Common myeloid progenitor, CD34-positive (primary cell): ENCODE data around the gene KLRC4.
A peak's percentile ranks its signal among the peaks of the same experiment; 100 is the strongest.
"Not testable (repeated sequence)": the region's sequence is repeated elsewhere in the genome, so short reads cannot be mapped to it uniquely, and the experiment has no call there.

Experiments
- CTCF ChIA-PET: fragments of 350-600 bp; sonication (Branson Sonifier 250); formaldehyde crosslinking; loops from one replicate; lab custom pipeline; 2021; ENCODE audit warnings: antibody characterized with exemption; lab: Charles Lee
- POLR2A ChIA-PET: fragments of 350-600 bp; sonication (Branson Sonifier 250); formaldehyde crosslinking; loops from one replicate; lab custom pipeline; 2021; ENCODE audit warnings: antibody characterized with exemption; lab: Charles Lee
- DNase-seq, 3 donors: peaks; one replicate each; pipeline versions ENCODE4 v3.0.0 to v3.0.0-alpha.2; 2013
- H3K27ac ChIP-seq, 2 experiments: 1 replicate in 1 of 2; 2 replicates in 1 of 2; pipeline ENCODE4 v1.7.0; 2013; ENCODE audit warnings: inconsistent platforms in 2 of 2, low read length in 2 of 2, mild to moderate bottlenecking in 2 of 2, low read depth in 1 of 2, moderate library complexity in 1 of 2; ENCODE audit not compliant: severe bottlenecking in 2 of 2, insufficient read depth in 1 of 2, poor library complexity in 1 of 2
- H3K27me3 ChIP-seq, 5 experiments: replicated peaks in 2 of 5; 1 replicate in 3 of 5; 2 replicates in 2 of 5; pipeline versions ENCODE4 v1.6.1 to v1.7.0; 2013; ENCODE audit warnings: low read length in 4 of 5, mild to moderate bottlenecking in 2 of 5, moderate library complexity in 2 of 5, inconsistent platforms in 1 of 5; ENCODE audit not compliant: insufficient read depth in 5 of 5, control insufficient read depth in 4 of 5
- H3K36me3 ChIP-seq, 4 experiments: 1 replicate in 2 of 4; 2 replicates in 2 of 4; pipeline versions ENCODE4 v1.6.1 to v1.7.0; 2013; ENCODE audit warnings: low read length in 3 of 4, control low read depth in 1 of 4, mild to moderate bottlenecking in 1 of 4; ENCODE audit not compliant: control insufficient read depth in 4 of 4, insufficient read depth in 4 of 4
- H3K4me1 ChIP-seq, 4 experiments: 1 replicate in 3 of 4; 2 replicates in 1 of 4; pipeline versions ENCODE4 v1.6.1 to v1.7.1; 2013; ENCODE audit warnings: low read length in 3 of 4, mild to moderate bottlenecking in 3 of 4, control low read depth in 1 of 4, inconsistent platforms in 1 of 4, moderate library complexity in 1 of 4; ENCODE audit not compliant: control insufficient read depth in 4 of 4, insufficient read depth in 4 of 4; ENCODE audit errors: control extremely low read depth in 1 of 4
- H3K4me3 ChIP-seq, 7 experiments: 1 replicate in 4 of 7; 2 replicates in 3 of 7; pipeline versions ENCODE4 v1.5.1 to v1.7.0; 2013; ENCODE audit warnings: mild to moderate bottlenecking in 7 of 7, low read length in 6 of 7, moderate library complexity in 6 of 7, inconsistent platforms in 2 of 7, low read depth in 2 of 7, control low read depth in 1 of 7; ENCODE audit not compliant: insufficient read depth in 4 of 7, control insufficient read depth in 1 of 7; ENCODE audit errors: extremely low read depth in 1 of 7
- H3K9me3 ChIP-seq, 5 experiments: 1 replicate in 4 of 5; 2 replicates in 1 of 5; pipeline versions ENCODE4 v1.6.1 to v1.7.1; 2013; ENCODE audit warnings: low read length in 4 of 5, mild to moderate bottlenecking in 2 of 5, inconsistent platforms in 1 of 5, low read depth in 1 of 5, moderate library complexity in 1 of 5; ENCODE audit not compliant: control insufficient read depth in 4 of 5, insufficient read depth in 2 of 5; ENCODE audit errors: control extremely low read depth in 1 of 5
- whole genome bisulfite sequencing: methylation state at CpG from one replicate; pipeline ENCODE4 v1.1.5; 2013; ENCODE audit not compliant: insufficient coverage; 5-methylcytosine and 5-hydroxymethylcytosine counted together

KLRC4 gene

GRCh38 chr12:10371893-10372535 lies 37.5 kb downstream of the KLRC4 start:
- H3K9me3 ChIP-seq: peaks cover 0 to 16% (median 0%) of the 10 kb centered on the region in 5 experiments
- H3K36me3 ChIP-seq, POLR2A ChIA-PET, CTCF ChIA-PET, H3K4me1 ChIP-seq, H3K27me3 ChIP-seq, H3K27ac ChIP-seq, H3K4me3 ChIP-seq, DNase-seq: not testable (repeated sequence)
- WGBS: 57% methylated on average over 1 of the region's 6 CpGs

- Histone ChIP-seq H3K4me1 (peaks cover 20 to 24% (median 22%) of the 10 kb centered on the region in 4 experiments), H3K27ac (no peak overlapping the region), H3K9me3 (peaks cover 0 to 14% (median 0%) of the 10 kb centered on the region in 5 experiments), H3K4me3 (no peak overlapping the region), H3K36me3 (no peaks in the 10 kb centered on the region), H3K27me3 (peaks cover 0 to 2% (median 0%) of the 10 kb centered on the region in 5 experiments)
- ChIA-PET POLR2A (interaction anchor here (0.6 kb wide), 1 partner anchor 258 kb away, joined by 3 read pairs; no protein-coding TSS in a partner anchor), CTCF (interaction anchor here (1.8 kb wide), 1 partner anchor 27 kb away, joined by 3 read pairs; no protein-coding TSS in a partner anchor)
- no peak for DNase-seq
- 97% methylated on average over 7 of the region's 8 CpGs for WGBS
Observed at GRCh38 chr12:10369557-10370415, 39.8 kb downstream of the KLRC4 start.

GRCh38 chr12:10368206-10369171 lies 41.1 kb downstream of the KLRC4 start:
- ChIA-PET POLR2A (no interaction called here), CTCF (interaction anchor here (0.7 to 3.0 kb wide), 4 partner anchors 29 to 191 kb away, joined by 3 to 10 read pairs (median 4); partner anchors contain the start of gene KLRC4)
- Histone ChIP-seq H3K4me1 (peaks cover 20 to 37% (median 31%) of the 10 kb centered on the region in 4 experiments), H3K27me3 (peaks cover 0 to 2% (median 0%) of the 10 kb centered on the region in 5 experiments), H3K4me3 (no peak overlapping the region), H3K9me3 (peaks cover 0 to 14% (median 0%) of the 10 kb centered on the region in 5 experiments), H3K36me3 (no peaks in the 10 kb centered on the region), H3K27ac (no peak overlapping the region)
- WGBS: 97% methylated on average over 7 of the region's 10 CpGs
- DNase-seq: no peak

GRCh38 chr12:10367714-10368113 lies 41.8 kb downstream of the KLRC4 start:
- H3K36me3 ChIP-seq, POLR2A ChIA-PET, H3K4me3 ChIP-seq, H3K27me3 ChIP-seq, DNase-seq, H3K27ac ChIP-seq: not testable (repeated sequence)
- CTCF ChIA-PET: interaction anchor here (1.3 to 4.1 kb wide), 9 partner anchors 19 to 196 kb away, joined by 3 to 16 read pairs (median 9); partner anchors contain the start of gene KLRC4
- Histone ChIP-seq H3K4me1 (peaks cover 21 to 42% (median 35%) of the 10 kb centered on the region in 4 experiments), H3K9me3 (peaks cover 0 to 14% (median 0%) of the 10 kb centered on the region in 5 experiments)
- 100% methylated on average over 1 of the region's 4 CpGs for WGBS

GRCh38 chr12:10366875-10367274 lies 42.7 kb downstream of the KLRC4 start:
- DNase-seq: peak; percentile 82 to 87 (median 85)
- peaks cover 0 to 14% (median 0%) of the 10 kb centered on the region in 5 experiments for H3K9me3 ChIP-seq
- H3K4me1 ChIP-seq: peaks cover 25 to 43% (median 34%) of the 10 kb centered on the region in 4 experiments
- H3K36me3 ChIP-seq: no peaks in the 10 kb centered on the region
- H3K27ac ChIP-seq: no peak overlapping the region
- H3K27me3 ChIP-seq: no peaks in the 10 kb centered on the region
- no peak overlapping the region for H3K4me3 ChIP-seq
- POLR2A ChIA-PET: no interaction called here
- CTCF ChIA-PET: interaction anchor here (0.8 to 4.1 kb wide), 20 partner anchors 19 to 382 kb away, joined by 3 to 16 read pairs (median 4); partner anchors contain the start of genes KLRC4 and MAGOHB

GRCh38 chr12:10365696-10366405 lies 43.7 kb downstream of the KLRC4 start:
- Histone ChIP-seq H3K27me3 (no peaks in the 10 kb centered on the region), H3K4me1 (peaks cover 20 to 47% (median 33%) of the 10 kb centered on the region in 4 experiments), H3K36me3 (no peaks in the 10 kb centered on the region), H3K27ac (peak overlapping the region in 1 of 2 experiments; percentile 83), H3K9me3 (peaks cover 0 to 14% (median 0%) of the 10 kb centered on the region in 5 experiments), H3K4me3 (peak overlapping the region in 6 of 7 experiments; percentile 68 to 91 (median 77))
- POLR2A ChIA-PET: no interaction called here
- DNase-seq: peak in 2 of 3 donors; percentile 14 to 24
- 61% methylated on average over 6 of the region's 6 CpGs for WGBS
- CTCF ChIA-PET: interaction anchor here (0.6 to 4.1 kb wide), 20 partner anchors 15 to 383 kb away, joined by 3 to 16 read pairs (median 4); partner anchors contain the start of gene MAGOHB
